Medulla oblongata (tissue), 1 donor: ENCODE measurements around the gene FUZ.

ENCODE experiments used
- DNase-seq: peaks from one replicate; pipeline ENCODE4 v3.0.0-alpha.2; 2015; ENCODE audit errors: extremely low spot score

Gene FUZ, protein sequence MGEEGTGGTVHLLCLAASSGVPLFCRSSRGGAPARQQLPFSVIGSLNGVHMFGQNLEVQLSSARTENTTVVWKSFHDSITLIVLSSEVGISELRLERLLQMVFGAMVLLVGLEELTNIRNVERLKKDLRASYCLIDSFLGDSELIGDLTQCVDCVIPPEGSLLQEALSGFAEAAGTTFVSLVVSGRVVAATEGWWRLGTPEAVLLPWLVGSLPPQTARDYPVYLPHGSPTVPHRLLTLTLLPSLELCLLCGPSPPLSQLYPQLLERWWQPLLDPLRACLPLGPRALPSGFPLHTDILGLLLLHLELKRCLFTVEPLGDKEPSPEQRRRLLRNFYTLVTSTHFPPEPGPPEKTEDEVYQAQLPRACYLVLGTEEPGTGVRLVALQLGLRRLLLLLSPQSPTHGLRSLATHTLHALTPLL

DNA sequence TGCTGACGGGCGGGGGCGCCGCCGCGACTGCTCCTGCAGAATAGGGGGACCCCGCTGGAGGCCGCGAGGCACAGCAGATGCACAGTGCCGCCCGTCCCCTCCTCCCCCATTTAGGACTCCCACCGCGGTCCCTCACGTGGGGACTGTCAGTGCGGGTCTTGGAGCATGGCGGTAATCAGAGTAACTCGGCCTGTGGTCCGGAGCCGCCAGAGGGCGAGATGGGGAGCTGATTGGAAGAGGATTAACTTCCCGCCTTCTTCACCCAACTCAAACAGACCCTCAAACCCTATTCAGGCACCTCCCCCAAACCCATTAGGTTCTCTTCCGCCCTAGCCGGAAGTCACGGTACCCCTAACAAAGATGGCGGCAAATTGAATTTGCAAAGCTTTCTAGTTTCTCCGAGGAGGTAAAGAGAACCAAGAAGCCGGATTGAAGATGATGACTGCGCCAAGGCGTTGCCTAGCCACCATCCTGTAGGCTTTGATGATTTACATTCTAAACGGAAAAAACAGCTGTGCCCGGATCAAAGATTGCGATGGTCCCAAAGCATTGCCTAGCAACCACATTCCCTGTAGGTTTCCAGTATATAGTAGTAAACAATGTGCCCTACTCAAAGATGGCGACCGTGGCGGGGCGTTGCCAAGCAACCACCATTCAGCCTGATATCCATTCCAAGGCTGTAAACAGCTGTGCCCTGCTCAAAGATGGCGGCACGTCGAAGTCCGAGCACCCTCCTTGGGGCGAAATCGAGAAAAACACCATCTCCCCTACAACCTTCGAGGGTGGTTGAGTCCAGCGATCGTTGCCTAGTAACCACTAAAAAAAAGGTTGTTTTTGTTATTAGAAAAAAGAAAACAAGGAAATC, at the start of gene FUZ:
TSS of gene FUZ (minus strand) at position 296 of the 865 bp plus-strand sequence. CDS start at position 110, 186 bp downstream.
- peak; percentile 99 for DNase-seq

DNA sequence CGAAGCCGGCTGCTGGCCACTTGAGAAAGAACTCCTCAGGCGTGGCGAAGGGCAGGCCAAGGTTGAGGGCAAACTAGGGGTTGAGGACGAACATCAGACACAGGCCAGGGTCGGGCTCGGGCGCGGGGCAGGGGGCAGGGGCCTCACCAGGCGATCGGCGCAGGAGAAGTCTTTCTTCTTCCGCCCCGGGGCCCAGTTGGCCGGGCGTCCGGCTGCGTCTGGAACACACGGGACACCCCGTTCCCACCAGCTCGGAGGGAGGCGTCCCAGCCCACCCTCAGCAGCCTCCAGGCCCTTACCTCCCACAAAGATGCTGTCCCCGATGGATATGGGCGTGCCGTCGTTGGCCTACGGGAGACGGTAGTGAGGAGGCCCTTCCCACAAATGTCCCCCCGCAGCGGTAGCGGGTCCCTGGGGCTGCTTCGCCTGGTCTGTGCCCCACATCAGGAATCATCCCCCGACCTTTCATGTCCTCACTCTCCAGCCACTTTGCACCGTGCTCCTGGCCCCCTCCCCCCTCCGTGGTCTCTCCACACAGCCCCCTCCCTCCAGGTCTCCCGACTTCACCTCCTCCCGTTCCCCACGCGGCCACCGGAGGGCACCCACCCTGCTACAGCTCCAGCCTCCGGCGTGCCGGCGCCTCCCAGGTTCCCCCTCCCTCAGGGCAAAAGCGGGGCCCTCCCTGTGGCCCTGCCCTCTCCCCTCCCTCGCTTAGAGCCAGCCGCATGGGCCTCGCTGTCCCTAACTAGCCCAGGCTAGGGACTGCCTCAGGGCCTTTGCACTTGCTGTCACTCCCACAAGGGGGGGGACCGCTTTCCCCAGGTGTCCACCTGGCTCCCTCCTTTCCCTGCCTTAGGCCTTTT, 49.5 kb upstream of the FUZ start:
- DNase-seq: no peak

DNA sequence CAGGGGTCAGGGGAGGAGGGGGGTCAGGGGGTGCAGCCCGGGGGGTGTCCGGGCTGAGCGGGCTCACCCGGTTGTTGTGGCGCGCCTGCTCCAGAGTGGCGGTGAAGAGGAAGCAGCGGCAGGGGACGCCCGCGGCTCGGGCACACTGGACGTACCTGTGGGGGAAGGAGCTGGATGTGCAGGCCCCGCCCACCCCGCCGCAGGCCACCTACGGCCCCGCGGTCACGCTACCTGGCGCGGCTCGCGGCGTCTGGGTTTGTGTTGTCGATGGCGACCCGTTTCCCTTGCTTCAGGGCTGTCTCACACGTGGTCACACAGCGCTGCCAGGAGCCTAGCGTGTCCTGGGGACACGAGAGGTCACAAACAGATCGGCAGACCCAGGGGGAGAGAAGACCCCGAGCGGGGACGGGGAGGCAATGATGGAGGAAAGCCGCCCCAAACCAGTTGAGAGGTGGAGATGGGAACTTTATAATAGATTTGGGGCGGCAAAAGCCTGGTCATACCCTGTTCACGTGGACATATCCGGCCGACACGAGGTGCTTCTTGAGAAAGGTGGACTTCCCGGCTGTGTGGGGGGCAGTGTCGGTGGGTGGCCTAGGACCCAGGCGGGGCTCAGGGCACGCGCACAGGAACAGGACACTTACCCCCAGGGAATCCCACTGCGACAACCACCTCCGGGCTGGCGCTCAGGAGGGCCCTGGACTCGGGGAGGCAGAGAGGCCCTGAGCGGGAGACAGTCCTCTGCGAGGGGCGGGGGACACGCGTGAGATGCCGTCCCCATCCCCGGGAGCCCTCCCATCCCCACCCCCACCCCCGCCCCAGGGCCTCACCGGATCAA, 48.7 kb upstream of the FUZ start:
- DNase-seq: no peak

DNA sequence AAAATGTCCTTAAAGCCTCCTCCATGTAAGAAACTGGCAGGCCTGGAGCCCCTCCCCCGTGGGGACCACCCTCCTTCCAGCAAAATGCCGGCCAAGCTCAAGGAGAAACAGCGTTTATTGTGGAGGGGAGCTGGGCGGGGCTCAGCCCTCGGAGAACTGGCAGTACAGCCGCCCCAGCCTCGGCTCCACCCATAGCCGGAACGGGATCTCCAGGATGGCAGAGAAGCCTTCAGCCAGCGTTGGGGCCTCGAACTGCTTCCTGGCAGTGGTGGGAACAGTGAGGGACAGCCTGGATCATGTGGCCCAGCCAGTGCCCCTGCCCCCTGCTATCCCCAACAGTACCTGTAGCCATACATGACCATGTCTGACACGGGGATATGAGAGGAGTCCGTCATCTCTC, 48.0 kb upstream of the FUZ start:
- DNase-seq: no peak

DNA sequence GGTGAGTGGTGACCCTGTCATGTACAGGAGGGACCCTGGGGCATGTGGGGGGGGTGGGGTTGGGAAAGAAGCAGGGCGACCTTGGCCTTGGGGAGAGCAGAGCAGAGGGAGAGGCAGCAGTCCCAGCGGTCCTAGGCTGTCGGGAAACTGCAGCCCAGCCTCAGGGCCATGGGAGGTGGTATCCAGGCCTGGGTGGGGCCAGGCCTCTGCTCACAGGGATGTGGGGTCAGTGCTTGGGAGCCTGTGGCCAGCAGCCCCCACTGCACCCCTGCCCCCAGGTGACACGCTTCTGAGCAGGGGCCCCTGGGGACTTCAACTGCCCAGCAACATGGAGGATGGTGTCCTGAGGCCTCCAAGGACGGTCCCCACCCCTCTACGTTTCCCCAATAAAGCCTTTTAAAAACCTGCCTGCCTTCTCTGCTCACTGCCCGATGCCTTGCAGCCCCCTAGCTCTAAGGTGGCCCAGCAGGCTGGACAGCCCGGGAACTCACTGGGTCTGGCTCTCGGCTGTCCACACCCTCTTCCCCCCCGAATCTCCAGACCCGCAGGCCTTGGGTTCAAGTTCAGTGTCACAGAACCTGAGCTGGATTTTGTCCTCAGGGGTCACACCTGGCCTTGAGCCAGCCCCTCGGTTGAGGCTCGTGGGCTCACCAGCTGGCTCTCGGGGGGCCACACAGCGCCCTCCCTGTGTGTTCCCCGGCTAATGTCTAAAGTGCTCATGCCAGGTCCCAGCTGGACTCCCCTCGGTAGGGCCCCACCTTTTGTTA, 47.4 kb upstream of the FUZ start:
- DNase-seq: no peak

DNA sequence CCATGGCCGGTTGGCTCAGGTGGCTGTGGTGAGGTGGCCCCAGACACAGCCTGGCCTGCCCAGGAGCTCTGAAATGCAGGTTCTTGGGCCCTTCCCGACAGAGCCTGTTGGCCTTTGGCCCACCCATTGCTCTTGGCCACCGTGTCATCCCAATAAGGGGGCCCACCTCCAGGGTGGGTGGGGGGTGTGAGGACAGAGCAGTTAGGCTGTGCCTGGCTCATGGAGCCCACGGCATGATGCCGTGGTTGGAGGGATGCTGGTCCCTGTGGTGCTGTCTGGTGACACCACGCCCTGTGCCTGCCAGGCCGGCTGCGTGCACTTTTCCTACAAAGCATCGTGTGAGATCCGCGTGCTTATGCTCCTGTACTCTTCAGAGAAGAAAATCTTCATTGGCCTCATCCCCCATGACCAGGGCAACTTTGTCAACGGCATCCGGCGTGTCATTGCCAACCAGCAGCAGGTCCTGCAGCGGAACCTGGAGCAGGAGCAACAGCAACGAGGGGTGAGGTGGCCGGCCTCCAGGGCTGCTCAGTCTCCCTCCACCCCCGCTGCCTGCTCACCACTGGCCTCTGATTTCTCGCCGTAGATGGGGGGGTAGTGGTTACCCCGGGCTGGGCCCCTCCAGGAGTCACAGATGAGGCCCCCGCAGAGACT, 46.7 kb upstream of the FUZ start:
- DNase-seq: no peak

DNA sequence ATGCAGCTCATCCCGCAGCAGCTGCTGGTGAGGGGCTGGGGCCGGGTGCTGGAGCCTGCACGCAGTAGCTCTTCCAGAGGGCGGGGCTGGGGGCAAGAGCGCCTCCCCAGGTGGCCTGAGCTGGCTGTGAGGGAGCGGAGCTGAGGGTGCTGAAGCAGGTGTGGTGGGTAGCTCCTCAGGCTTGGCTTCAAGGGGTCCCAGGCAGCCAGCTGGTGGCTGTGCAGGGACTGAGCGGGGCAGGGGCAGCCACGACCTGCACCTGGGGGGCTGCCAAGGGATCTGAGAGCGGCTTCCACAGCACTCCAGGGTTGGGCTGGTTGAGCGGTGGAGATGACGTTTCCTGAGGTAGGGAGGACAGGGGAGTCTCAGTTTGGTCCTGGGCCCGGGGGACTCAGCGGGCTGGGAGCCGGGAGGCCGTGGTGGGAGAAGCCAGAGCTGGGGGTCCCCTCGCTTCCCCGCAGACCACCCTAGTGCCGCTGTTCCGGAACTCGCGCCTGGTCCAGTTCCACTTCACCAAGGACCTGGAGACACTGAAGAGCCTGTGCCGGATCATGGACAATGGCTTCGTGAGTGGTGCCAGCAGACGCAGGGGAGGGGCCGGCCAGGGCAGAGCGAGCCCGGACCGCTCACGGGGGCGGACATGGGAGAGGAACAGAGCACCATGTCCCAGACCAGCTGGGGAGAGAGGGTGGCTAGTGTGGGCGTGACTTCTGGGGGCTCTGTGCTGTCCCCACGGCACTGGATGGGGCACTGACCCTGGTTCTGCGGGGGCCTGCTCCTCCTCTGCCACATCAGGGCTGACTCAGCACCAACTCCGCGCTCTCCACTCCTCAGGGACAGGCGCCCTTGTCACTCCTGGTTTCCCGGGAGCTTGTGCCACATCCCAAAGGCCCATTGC, 45.2 kb upstream of the FUZ start:
- DNase-seq: peak; percentile 66

DNA sequence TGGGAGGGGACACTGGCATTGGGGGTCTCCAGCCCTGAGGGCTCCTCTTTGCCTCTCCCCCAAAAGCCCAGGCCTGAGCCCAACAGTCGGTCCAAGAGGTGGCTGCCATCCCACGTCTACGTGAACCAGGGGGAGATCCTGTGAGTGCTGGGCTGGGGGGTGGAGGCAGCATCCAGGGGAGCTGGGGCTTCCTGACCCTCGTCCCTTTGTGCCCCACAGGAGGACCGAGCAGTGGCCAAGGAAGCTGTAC, 44.7 kb upstream of the FUZ start:
- no peak for DNase-seq

DNA sequence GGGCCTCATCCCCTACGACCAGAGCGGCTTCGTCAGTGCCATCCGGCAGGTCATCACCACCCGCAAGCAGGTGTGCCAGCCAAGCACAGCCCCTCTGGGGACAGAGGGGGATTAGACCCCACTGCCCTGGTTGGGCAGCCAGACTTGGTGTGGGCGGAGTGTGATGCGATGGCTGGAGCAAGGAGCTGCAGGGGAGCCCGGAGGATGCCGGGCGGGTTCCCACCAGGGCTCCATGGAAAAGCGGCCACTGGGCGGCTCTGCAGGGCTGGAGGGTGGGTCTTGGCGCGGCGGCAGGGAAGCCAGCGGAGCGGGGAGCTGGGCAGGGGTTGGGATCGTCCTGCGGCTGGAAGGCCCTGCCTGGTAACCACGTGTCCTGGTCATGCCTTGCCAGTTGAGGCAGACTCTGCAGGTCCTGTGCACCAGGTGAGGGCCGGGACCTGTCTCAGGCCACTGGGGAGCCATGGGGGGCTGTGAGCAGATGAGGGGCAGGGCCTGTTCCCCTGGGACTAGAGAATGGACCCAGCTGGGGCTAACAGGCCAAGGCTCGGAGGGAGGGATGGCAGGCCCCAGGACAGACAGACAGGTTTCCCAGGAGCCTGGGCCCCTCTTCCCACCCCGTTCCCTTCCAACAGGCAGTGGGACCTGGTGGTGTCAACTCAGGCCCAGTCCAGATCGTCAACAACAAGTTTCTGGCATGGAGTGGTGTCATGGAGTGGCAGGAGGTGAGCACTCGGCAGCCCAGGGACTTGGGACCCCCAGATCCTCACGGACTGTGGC, 44.2 kb upstream of the FUZ start:
- no peak for DNase-seq

DNA sequence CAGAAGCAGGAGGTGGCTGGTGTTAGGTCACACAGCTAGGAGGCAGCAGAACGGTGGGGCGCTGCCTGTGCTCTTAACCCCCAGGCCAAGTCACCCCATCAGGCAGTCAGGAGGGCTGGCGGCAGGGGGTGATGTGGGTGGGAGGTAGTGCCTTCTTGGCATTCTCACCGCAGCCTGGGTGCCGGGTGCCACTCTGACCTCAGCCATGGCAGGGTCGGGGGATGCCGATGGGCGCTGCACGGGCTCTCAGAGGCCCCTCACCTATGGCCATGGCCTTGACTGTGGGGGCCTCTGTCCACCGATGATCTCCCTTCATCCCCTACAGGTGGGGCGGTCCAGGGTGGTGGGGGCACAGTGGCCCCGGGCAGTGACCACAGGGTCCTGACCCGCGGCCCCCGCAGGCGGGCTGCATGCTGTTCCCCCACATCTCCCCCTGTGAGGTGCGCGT, 43.5 kb upstream of the FUZ start:
- DNase-seq: no peak

DNA sequence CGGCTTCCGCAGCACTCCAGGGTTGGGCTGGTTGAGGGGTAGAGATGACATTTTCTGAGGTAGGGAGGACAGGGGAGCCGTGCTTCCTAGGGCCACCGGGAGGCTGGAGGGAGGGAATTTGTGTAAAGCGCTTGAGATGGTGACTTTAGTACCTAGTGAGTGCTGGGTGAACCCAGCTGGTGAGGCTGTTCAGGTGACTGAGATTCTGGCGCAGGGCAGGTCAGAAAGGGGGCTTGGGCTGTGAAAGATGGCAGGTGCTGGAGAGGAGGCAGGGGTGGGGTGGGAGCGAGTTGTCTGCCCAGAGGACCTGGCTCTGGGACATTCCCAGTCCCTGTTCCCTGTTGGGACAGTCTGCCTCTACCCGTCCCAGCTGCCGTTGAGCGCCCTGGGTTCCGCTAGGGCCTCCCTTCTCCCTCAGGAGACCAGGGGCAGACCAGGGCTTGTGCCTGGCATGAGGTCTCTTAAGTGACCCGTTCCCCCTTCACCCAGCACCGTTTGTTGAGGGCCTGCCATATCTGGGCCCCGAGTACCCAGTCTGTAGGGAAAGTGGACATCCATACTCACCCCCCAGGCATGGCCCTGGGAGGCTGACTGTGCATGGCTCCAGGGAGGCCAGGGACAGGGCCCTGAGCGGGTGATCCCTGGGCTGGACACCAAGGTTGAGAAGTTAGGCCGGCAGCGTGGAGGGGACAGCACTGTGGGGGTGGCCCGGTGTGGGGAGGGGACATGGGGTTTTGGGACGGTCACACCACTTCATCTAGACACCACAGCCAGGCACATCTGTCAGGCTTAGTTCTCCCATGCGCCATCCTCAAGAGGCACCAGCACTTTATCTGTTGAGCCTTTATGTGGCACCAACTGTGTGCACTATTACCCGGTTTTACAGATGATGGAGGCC, 42.8 kb upstream of the FUZ start:
- DNase-seq: no peak

DNA sequence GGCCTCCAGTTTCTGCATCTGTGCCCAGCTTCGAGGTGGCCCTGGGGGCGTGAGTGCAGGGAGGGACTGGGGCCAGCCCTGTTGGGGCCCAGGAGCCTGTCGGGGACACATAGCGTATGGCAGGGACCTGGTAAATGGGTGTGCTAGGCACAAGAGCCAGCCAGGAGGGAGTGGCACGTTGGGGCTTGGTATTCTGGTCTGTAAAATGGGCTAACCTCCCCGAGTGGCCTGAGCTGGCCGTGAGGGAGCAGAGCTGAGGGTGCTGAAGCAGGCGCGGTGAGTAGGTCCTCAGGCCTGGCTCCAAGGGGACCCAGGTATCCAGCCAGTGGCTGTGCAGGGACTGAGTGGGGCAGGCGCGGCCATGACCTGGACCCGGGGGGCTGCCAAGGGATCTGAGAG, 42.2 kb upstream of the FUZ start:
- no peak for DNase-seq

DNA sequence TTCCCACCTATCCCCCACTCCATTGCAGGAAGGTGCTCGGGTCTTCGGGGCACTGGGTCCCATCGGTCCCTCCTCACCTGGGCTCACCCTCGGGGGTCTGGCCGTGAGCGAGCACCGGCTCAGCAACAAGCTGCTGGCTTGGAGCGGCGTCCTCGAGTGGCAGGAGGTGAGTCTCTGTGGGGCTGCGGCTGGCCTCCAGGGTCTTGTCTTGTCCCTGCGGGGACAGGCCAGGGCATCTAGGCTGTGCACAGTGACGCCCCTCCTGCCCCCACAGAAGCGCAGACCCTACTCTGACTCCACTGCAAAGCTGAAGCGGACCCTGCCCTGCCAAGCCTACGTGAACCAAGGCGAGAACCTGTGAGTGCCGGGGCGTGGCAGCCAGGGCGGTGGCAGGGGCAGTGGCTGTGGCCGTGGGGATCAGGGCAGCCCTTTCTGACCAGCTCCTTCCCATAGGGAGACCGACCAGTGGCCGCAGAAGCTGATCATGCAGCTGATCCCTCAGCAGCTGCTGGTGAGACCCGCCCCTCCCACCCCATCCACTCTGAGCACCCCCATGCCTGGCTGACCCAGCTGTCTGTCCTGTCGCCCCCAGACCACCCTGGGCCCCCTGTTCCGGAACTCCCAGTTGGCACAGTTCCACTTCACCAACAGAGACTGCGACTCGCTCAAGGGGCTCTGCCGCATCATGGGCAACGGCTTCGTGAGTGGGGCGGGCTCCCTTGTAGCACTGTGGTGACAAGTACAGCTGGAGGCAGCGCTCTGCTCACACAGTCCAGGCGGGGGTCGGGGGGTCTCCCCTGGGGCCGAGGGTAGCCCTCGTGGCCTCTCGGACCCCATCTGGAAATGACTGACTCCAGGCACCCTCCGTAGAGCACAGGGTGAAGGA, 41.5 kb upstream of the FUZ start:
- no peak for DNase-seq

DNA sequence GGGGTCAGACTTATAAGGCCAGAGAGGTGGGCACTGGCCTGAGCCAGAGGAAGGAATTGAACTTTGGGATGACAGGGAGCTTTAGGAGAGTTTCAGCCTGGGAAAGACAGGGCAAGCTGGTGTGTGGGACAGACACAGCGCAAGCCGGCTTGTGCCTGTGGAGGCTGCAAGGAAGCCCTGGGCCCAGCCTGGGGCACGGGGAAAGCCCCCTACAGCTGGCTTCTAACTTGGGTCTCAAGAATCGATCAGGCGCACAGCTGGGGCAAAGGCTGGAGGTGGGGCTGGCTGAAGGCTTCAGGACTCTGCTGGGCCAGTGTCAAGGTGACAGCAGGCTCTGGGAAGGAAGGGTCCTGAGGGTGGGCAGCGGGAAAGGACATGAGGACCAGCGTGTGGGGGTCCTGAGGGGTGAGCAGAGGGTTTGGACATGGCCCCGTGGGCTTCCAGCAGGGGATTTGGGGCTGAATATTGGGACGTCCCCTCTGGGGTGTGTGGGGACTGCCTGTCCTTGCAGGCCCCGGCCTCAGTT, 40.8 kb upstream of the FUZ start:
- DNase-seq: no peak

DNA sequence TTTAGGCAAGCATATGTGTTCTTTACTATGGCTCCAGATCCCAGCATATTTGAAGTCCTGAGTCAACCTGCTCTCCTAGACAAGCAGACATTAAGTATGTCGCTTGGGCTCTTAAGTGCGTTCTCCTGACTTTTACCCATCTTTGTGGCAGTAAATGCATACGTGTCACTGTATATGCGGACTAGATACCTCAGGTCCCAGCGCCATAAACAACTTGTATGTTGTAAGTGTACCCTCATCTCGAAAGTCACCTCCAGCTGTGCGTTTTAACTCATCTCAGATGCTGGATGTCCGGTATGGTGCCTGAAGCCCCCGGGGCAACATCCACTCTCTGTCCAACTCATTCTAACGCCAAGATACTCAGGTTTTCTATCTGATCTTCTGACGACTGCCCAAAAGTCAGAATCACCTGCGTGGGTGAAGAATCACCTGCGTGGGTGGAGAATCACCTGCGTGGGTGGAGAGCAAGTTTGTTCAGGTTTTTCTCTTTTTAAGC, 39.6 kb upstream of the FUZ start:
- DNase-seq: no peak
